K562 (cell line): ENCODE results near the gene RPL35. TPM values are rescaled to one million over a fixed set of nuclear protein-coding genes. Genes with fewer than 3 reads are reported as not detected.

Experiments
- ATF1 ChIP-seq, 2 experiments: fragments of 450-650 bp in 1 of 2; IDR thresholded peaks; 2 replicates each; pipeline ENCODE4 v1.6.1; 2016; ENCODE audit warnings: missing compliant biosample characterization in 1 of 2, missing genetic modification characterization in 1 of 2
- HDAC1 ChIP-seq, 2 experiments: fragments of 450-650 bp; IDR thresholded peaks; 2 replicates each; pipeline ENCODE4 v1.6.1; 2016 to 2017; ENCODE audit warnings: inconsistent platforms in 1 of 2, mild to moderate bottlenecking in 1 of 2, moderate library complexity in 1 of 2
- KLF1 ChIP-seq: fragments of 450-650 bp; IDR thresholded peaks from 2 replicates; pipeline ENCODE4 v1.6.1; 2016; ENCODE audit warnings: missing genetic modification characterization, missing compliant biosample characterization
- MAZ ChIP-seq, 2 experiments: fragments of 450-650 bp in 1 of 2; sonication (generic) in 1 of 2; formaldehyde crosslinking; IDR thresholded peaks in 1 of 2; conservative IDR thresholded peaks in 1 of 2; 2 replicates each; pipeline versions ENCODE4 v1.4.0 to v1.5.0; 2020; ENCODE audit warnings: mild to moderate bottlenecking in 1 of 2, missing genetic modification reagents in 1 of 2
- POLR3G ChIP-seq: IDR thresholded peaks from 2 replicates; pipeline ENCODE4 v1.6.1; 2011; ENCODE audit not compliant: insufficient read length, insufficient replicate concordance; ENCODE audit errors: extremely low read depth
- RBM15 ChIP-seq: fragments of 200-400 bp; formaldehyde crosslinking; IDR thresholded peaks from 2 replicates; pipeline ENCODE4 v1.6.1; 2018; ENCODE audit warnings: mild to moderate bottlenecking, low read length, moderate library complexity; ENCODE audit not compliant: insufficient read depth
- TCF7L2 ChIP-seq: fragments of 150-350 bp; IDR thresholded peaks from 2 replicates; pipeline ENCODE4 v1.6.1; 2016; ENCODE audit warnings: low read depth, mild to moderate bottlenecking, low read length, moderate library complexity
- ZEB2 ChIP-seq: fragments of 450-650 bp; IDR thresholded peaks from 2 replicates; pipeline ENCODE4 v1.6.1; 2016
- ZFP1 ChIP-seq: fragments of 450-650 bp; formaldehyde crosslinking; IDR thresholded peaks from 2 replicates; pipeline ENCODE4 v1.4.0; 2020; ENCODE audit warnings: mild to moderate bottlenecking, mixed read lengths
- ZNF239 ChIP-seq: fragments of 250-450 bp; sonication (Bioruptor Pico); IDR thresholded peaks from 2 replicates; pipeline ENCODE4 v1.4.0; 2020; ENCODE audit warnings: mild to moderate bottlenecking
- polyA plus RNA-seq, 8 experiments: library from polyadenylated mRNA; depleted of rRNA in 4 of 8; stranded (reverse) in 5 of 8; unstranded in 3 of 8; fragments of >200 nt; fragmentation: Nextera tagmentation in 2 of 8; fragmentation: Illumina TruSeq in 1 of 8; extraction: Ambion mirVana in 2 of 8; extraction: Trizol in 1 of 8; gene quantifications; 2 replicates each; pipeline versions ENCODE4 v1.2.1 to v1.2.3, GENCODE V29; 2011 to 2014; ENCODE audit warnings: inconsistent platforms in 1 of 8, missing spikeins in 1 of 8
- total RNA-seq, 7 experiments: library from RNA; depleted of rRNA in 6 of 7; stranded (reverse); fragments of >200 nt in 6 of 7; fragmentation: Illumina TruSeq in 2 of 7; extraction: Trizol in 2 of 7; gene quantifications; 2 replicates each; pipeline versions ENCODE4 v1.2.1 to v1.2.3, GENCODE V29; 2011 to 2021; ENCODE audit warnings: low replicate concordance in 1 of 7
- TF ChIP-seq, protein P1 (sequence below), 2 experiments: fragments of 450-650 bp; formaldehyde crosslinking in 1 of 2; IDR thresholded peaks; 2 replicates each; pipeline versions ENCODE4 v1.4.0 to v1.6.1; 2014 to 2020; ENCODE audit warnings: mild to moderate bottlenecking in 2 of 2, borderline replicate concordance in 1 of 2, low read depth in 1 of 2
- TF ChIP-seq, protein P2 (sequence below): sonication (generic); formaldehyde crosslinking; IDR thresholded peaks from 2 replicates; pipeline ENCODE4 v1.4.0; 2020; ENCODE audit warnings: mild to moderate bottlenecking, missing genetic modification reagents
- TF ChIP-seq, protein P3 (sequence below), 2 experiments: fragments of 250-450 bp in 1 of 2; fragments of 450-650 bp in 1 of 2; sonication (Bioruptor Pico) in 1 of 2; IDR thresholded peaks; 2 replicates each; pipeline versions ENCODE4 v1.6.1 to v1.8.0; 2016 to 2021; ENCODE audit warnings: mild to moderate bottlenecking in 2 of 2, moderate library complexity in 2 of 2, missing compliant biosample characterization in 1 of 2, missing genetic modification characterization in 1 of 2

RPL35 gene
- total and polyA plus RNA-seq, 9 of the 15 experiments (the other 6 are each of a cell fraction or from before 2014, with no cell fraction given): 1,755 to 5,101 (median 3,405) TPM

GRCh38 chr9:124868511-124869465, 7.0 kb upstream of the RPL35 start (continued):
- no peak for TF ChIP-seq ZNF239 (CRISPR knock-in tag)
- TF ChIP-seq MAZ (CRISPR knock-in tag; conservative IDR thresholded peaks at IDR 0.05 in 1 of 2, IDR thresholded peaks at IDR 0.05 in 1 of 2): peak; percentile 58 to 70; a peak in 2 of 4 replicates
- TF ChIP-seq HDAC1 (IDR thresholded peaks at IDR 0.05): peak; percentile 74 to 78; a peak in 3 of 4 replicates
- TF ChIP-seq TCF7L2: no peak
- peak; percentile 70; the same call in 1 of the 2 replicates for TF ChIP-seq KLF1 (tag)
- TF ChIP-seq, protein P1, sequence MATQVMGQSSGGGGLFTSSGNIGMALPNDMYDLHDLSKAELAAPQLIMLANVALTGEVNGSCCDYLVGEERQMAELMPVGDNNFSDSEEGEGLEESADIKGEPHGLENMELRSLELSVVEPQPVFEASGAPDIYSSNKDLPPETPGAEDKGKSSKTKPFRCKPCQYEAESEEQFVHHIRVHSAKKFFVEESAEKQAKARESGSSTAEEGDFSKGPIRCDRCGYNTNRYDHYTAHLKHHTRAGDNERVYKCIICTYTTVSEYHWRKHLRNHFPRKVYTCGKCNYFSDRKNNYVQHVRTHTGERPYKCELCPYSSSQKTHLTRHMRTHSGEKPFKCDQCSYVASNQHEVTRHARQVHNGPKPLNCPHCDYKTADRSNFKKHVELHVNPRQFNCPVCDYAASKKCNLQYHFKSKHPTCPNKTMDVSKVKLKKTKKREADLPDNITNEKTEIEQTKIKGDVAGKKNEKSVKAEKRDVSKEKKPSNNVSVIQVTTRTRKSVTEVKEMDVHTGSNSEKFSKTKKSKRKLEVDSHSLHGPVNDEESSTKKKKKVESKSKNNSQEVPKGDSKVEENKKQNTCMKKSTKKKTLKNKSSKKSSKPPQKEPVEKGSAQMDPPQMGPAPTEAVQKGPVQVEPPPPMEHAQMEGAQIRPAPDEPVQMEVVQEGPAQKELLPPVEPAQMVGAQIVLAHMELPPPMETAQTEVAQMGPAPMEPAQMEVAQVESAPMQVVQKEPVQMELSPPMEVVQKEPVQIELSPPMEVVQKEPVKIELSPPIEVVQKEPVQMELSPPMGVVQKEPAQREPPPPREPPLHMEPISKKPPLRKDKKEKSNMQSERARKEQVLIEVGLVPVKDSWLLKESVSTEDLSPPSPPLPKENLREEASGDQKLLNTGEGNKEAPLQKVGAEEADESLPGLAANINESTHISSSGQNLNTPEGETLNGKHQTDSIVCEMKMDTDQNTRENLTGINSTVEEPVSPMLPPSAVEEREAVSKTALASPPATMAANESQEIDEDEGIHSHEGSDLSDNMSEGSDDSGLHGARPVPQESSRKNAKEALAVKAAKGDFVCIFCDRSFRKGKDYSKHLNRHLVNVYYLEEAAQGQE (IDR thresholded peaks at IDR 0.05; ENCODE audit: borderline replicate concordance): no peak
- TF ChIP-seq, protein P1 (CRISPR knock-in tag; IDR thresholded peaks at IDR 0.05; ENCODE audit: low read depth): 0 out of 2 replicates have a peak, but pooled peaks have one; percentile 57
- TF ChIP-seq ATF1 (CRISPR knock-in tag; IDR thresholded peaks at IDR 0.05): no peak
- peak; percentile 78 for TF ChIP-seq ATF1 (tag; IDR thresholded peaks at IDR 0.05)
- TF ChIP-seq ZFP1 (CRISPR knock-in tag): no peak
- no peak for TF ChIP-seq POLR3G
- TF ChIP-seq ZEB2: no peak
- TF ChIP-seq, protein P2, sequence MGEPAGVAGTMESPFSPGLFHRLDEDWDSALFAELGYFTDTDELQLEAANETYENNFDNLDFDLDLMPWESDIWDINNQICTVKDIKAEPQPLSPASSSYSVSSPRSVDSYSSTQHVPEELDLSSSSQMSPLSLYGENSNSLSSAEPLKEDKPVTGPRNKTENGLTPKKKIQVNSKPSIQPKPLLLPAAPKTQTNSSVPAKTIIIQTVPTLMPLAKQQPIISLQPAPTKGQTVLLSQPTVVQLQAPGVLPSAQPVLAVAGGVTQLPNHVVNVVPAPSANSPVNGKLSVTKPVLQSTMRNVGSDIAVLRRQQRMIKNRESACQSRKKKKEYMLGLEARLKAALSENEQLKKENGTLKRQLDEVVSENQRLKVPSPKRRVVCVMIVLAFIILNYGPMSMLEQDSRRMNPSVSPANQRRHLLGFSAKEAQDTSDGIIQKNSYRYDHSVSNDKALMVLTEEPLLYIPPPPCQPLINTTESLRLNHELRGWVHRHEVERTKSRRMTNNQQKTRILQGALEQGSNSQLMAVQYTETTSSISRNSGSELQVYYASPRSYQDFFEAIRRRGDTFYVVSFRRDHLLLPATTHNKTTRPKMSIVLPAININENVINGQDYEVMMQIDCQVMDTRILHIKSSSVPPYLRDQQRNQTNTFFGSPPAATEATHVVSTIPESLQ (CRISPR knock-in tag): no peak
- TF ChIP-seq RBM15: no peak
- TF ChIP-seq, protein P3, sequence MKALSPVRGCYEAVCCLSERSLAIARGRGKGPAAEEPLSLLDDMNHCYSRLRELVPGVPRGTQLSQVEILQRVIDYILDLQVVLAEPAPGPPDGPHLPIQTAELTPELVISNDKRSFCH (CRISPR knock-in tag; IDR thresholded peaks at IDR 0.05): no peak
- TF ChIP-seq, protein P3 (tag; IDR thresholded peaks at IDR 0.05): no peak
